DMS53 (cell line): Measurements from ENCODE around the gene EHBP1L1.

Source experiments
- DNase-seq: peaks from one replicate; lab custom pipeline; 2025; lab: John Stamatoyannopoulos, UW

The EHBP1L1 gene

GRCh38 chr11:65575568-65576231, at the start of gene EHBP1L1:
TSS of gene EHBP1L1 (plus strand) at chr11:65576053. CDS start at chr11:65576303, 250 bp downstream.
- peak; percentile 92 for DNase-seq

GRCh38 chr11:65526744-65527143, 49.1 kb upstream of the EHBP1L1 start:
- DNase-seq: no peak

GRCh38 chr11:65528819-65529350, 47.0 kb upstream of the EHBP1L1 start:
- no peak for DNase-seq

- no peak for DNase-seq
Observed at GRCh38 chr11:65529475-65530156, 46.2 kb upstream of the EHBP1L1 start.

GRCh38 chr11:65530157-65530496, 45.7 kb upstream of the EHBP1L1 start:
- peak; percentile 60 for DNase-seq

- no peak for DNase-seq
Observed at GRCh38 chr11:65532388-65533064, 43.3 kb upstream of the EHBP1L1 start.

- no peak for DNase-seq
Observed at GRCh38 chr11:65535102-65535501, 40.8 kb upstream of the EHBP1L1 start.

GRCh38 chr11:65536412-65537295, 39.2 kb upstream of the EHBP1L1 start:
- no peak for DNase-seq

- no peak for DNase-seq
Observed at GRCh38 chr11:65537296-65537597, 38.6 kb upstream of the EHBP1L1 start.

GRCh38 chr11:65537620-65538231, 38.1 kb upstream of the EHBP1L1 start:
- DNase-seq: no peak

- no peak for DNase-seq
Observed at GRCh38 chr11:65538232-65538914, 37.5 kb upstream of the EHBP1L1 start.

- DNase-seq: no peak
Observed at GRCh38 chr11:65538915-65539743, 36.7 kb upstream of the EHBP1L1 start.

- peak; percentile 91 for DNase-seq
Observed at GRCh38 chr11:65539744-65540289, 36.0 kb upstream of the EHBP1L1 start.

- peak; percentile 95 for DNase-seq
Observed at GRCh38 chr11:65540290-65541092, 35.4 kb upstream of the EHBP1L1 start.

GRCh38 chr11:65541093-65541982, 34.5 kb upstream of the EHBP1L1 start:
- DNase-seq: peak; percentile 89

- no peak for DNase-seq
Observed at GRCh38 chr11:65542738-65543390, 33.0 kb upstream of the EHBP1L1 start.

GRCh38 chr11:65545853-65546216, 30.0 kb upstream of the EHBP1L1 start:
- DNase-seq: peak; percentile 64
